ENCODE measurements around the gene PEX14. TPM values are rescaled to one million over a fixed set of nuclear protein-coding genes. Genes with fewer than 3 reads are reported as not detected.

Gene PEX14
- total RNA-seq, 1 experiment from 2014 or later, result 27.3 TPM

DNA sequence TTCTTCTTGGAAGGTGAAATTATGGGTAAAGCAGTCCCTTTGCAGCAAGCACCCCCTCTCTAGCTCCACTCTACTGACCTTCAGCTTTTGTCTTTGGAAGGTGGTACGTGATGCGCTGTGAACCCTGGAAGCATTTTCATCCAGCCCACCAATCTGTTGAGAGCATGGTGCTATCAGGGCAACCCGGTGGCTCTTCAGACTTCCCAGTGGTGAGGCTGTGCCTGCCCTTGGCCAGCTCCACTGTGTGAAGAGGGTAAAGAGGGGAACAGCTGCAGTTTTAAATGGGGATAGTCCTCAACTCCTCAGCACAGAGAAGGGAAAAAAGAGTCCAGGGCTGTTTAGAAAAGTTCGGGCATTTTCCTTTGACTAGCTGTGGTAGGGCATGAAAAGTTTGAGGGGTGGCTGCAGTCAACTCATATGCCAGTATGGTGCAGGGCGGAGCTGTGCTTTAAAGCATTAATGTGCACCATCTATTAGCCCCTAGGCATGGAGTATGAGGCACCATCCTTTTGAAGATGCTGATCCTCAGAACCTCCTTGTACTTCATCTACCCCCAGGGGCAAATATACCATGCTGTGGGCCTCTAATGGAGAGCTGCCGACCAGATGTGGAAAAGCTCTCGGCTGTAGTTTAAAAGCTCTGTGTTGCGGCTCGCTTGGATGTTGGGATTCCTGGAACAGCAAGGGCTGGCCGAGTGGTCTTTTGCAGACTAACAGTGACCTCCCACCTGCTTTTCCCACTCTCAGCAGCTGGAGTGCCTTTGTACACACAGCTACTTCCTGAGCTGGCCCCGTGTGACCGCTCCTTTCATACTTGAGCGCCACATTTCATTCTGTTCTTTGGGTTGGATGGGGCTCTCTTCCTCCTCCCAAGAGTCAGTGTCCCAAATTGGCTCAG is 123.0 kb downstream of the PEX14 start:
- Mint-ChIP-seq H3K9me3 (no peaks in the 10 kb centered on the region), H3K4me3 (no peak overlapping the region), H3K27ac (peak overlapping the region; percentile 43; the same call in 1 of the 2 replicates), H3K27me3 (ENCODE audit: low read depth) (no peaks in the 10 kb centered on the region), H3K4me1 (peaks cover 63% of the 10 kb centered on the region), H3K36me3 (no peaks in the 10 kb centered on the region)
- ChIA-PET POLR2A (interaction anchor here (1.1 kb wide), 1 partner anchor 16 kb away, joined by 3 read pairs; no protein-coding TSS in a partner anchor), CTCF (interaction anchor here (1.0 kb wide), 1 partner anchor 32 kb away, joined by 5 read pairs; no protein-coding TSS in a partner anchor)
- ATAC-seq (no peak), DNase-seq (ENCODE audit: low spot score) (no peak)
- TF ChIP-seq, protein P1, sequence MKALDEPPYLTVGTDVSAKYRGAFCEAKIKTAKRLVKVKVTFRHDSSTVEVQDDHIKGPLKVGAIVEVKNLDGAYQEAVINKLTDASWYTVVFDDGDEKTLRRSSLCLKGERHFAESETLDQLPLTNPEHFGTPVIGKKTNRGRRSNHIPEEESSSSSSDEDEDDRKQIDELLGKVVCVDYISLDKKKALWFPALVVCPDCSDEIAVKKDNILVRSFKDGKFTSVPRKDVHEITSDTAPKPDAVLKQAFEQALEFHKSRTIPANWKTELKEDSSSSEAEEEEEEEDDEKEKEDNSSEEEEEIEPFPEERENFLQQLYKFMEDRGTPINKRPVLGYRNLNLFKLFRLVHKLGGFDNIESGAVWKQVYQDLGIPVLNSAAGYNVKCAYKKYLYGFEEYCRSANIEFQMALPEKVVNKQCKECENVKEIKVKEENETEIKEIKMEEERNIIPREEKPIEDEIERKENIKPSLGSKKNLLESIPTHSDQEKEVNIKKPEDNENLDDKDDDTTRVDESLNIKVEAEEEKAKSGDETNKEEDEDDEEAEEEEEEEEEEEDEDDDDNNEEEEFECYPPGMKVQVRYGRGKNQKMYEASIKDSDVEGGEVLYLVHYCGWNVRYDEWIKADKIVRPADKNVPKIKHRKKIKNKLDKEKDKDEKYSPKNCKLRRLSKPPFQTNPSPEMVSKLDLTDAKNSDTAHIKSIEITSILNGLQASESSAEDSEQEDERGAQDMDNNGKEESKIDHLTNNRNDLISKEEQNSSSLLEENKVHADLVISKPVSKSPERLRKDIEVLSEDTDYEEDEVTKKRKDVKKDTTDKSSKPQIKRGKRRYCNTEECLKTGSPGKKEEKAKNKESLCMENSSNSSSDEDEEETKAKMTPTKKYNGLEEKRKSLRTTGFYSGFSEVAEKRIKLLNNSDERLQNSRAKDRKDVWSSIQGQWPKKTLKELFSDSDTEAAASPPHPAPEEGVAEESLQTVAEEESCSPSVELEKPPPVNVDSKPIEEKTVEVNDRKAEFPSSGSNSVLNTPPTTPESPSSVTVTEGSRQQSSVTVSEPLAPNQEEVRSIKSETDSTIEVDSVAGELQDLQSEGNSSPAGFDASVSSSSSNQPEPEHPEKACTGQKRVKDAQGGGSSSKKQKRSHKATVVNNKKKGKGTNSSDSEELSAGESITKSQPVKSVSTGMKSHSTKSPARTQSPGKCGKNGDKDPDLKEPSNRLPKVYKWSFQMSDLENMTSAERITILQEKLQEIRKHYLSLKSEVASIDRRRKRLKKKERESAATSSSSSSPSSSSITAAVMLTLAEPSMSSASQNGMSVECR (CRISPR knock-in tag; IDR thresholded peaks at IDR 0.05; ENCODE audit: borderline replicate concordance), result no peak
- TF ChIP-seq CREM (CRISPR knock-in tag; IDR thresholded peaks at IDR 0.05), result no peak
- TF ChIP-seq EMX1 (CRISPR knock-in tag; IDR thresholded peaks at IDR 0.05), result no peak
- TF ChIP-seq, protein P2, sequence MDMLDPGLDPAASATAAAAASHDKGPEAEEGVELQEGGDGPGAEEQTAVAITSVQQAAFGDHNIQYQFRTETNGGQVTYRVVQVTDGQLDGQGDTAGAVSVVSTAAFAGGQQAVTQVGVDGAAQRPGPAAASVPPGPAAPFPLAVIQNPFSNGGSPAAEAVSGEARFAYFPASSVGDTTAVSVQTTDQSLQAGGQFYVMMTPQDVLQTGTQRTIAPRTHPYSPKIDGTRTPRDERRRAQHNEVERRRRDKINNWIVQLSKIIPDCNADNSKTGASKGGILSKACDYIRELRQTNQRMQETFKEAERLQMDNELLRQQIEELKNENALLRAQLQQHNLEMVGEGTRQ (CRISPR knock-in tag; IDR thresholded peaks at IDR 0.05), result no peak
- TF ChIP-seq, protein P3, sequence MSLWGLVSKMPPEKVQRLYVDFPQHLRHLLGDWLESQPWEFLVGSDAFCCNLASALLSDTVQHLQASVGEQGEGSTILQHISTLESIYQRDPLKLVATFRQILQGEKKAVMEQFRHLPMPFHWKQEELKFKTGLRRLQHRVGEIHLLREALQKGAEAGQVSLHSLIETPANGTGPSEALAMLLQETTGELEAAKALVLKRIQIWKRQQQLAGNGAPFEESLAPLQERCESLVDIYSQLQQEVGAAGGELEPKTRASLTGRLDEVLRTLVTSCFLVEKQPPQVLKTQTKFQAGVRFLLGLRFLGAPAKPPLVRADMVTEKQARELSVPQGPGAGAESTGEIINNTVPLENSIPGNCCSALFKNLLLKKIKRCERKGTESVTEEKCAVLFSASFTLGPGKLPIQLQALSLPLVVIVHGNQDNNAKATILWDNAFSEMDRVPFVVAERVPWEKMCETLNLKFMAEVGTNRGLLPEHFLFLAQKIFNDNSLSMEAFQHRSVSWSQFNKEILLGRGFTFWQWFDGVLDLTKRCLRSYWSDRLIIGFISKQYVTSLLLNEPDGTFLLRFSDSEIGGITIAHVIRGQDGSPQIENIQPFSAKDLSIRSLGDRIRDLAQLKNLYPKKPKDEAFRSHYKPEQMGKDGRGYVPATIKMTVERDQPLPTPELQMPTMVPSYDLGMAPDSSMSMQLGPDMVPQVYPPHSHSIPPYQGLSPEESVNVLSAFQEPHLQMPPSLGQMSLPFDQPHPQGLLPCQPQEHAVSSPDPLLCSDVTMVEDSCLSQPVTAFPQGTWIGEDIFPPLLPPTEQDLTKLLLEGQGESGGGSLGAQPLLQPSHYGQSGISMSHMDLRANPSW (CRISPR knock-in tag; conservative IDR thresholded peaks at IDR 0.05; ENCODE audit: low read depth), result no peak
- no peak for TF ChIP-seq SMAD3 (CRISPR knock-in tag; IDR thresholded peaks at IDR 0.05; ENCODE audit: borderline replicate concordance)
- TF ChIP-seq, protein P4, sequence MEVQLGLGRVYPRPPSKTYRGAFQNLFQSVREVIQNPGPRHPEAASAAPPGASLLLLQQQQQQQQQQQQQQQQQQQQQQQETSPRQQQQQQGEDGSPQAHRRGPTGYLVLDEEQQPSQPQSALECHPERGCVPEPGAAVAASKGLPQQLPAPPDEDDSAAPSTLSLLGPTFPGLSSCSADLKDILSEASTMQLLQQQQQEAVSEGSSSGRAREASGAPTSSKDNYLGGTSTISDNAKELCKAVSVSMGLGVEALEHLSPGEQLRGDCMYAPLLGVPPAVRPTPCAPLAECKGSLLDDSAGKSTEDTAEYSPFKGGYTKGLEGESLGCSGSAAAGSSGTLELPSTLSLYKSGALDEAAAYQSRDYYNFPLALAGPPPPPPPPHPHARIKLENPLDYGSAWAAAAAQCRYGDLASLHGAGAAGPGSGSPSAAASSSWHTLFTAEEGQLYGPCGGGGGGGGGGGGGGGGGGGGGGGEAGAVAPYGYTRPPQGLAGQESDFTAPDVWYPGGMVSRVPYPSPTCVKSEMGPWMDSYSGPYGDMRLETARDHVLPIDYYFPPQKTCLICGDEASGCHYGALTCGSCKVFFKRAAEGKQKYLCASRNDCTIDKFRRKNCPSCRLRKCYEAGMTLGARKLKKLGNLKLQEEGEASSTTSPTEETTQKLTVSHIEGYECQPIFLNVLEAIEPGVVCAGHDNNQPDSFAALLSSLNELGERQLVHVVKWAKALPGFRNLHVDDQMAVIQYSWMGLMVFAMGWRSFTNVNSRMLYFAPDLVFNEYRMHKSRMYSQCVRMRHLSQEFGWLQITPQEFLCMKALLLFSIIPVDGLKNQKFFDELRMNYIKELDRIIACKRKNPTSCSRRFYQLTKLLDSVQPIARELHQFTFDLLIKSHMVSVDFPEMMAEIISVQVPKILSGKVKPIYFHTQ (CRISPR knock-in tag; IDR thresholded peaks at IDR 0.05), result no peak
- TF ChIP-seq GTF2I (CRISPR knock-in tag; conservative IDR thresholded peaks at IDR 0.05), result no peak
- TF ChIP-seq, protein P5, sequence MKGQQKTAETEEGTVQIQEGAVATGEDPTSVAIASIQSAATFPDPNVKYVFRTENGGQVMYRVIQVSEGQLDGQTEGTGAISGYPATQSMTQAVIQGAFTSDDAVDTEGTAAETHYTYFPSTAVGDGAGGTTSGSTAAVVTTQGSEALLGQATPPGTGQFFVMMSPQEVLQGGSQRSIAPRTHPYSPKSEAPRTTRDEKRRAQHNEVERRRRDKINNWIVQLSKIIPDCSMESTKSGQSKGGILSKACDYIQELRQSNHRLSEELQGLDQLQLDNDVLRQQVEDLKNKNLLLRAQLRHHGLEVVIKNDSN (CRISPR knock-in tag; IDR thresholded peaks at IDR 0.05), result no peak
- TF ChIP-seq, protein P6, sequence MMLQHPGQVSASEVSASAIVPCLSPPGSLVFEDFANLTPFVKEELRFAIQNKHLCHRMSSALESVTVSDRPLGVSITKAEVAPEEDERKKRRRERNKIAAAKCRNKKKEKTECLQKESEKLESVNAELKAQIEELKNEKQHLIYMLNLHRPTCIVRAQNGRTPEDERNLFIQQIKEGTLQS (CRISPR knock-in tag; conservative IDR thresholded peaks at IDR 0.05), result no peak
- TF ChIP-seq, protein P7, sequence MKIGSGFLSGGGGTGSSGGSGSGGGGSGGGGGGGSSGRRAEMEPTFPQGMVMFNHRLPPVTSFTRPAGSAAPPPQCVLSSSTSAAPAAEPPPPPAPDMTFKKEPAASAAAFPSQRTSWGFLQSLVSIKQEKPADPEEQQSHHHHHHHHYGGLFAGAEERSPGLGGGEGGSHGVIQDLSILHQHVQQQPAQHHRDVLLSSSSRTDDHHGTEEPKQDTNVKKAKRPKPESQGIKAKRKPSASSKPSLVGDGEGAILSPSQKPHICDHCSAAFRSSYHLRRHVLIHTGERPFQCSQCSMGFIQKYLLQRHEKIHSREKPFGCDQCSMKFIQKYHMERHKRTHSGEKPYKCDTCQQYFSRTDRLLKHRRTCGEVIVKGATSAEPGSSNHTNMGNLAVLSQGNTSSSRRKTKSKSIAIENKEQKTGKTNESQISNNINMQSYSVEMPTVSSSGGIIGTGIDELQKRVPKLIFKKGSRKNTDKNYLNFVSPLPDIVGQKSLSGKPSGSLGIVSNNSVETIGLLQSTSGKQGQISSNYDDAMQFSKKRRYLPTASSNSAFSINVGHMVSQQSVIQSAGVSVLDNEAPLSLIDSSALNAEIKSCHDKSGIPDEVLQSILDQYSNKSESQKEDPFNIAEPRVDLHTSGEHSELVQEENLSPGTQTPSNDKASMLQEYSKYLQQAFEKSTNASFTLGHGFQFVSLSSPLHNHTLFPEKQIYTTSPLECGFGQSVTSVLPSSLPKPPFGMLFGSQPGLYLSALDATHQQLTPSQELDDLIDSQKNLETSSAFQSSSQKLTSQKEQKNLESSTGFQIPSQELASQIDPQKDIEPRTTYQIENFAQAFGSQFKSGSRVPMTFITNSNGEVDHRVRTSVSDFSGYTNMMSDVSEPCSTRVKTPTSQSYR (CRISPR knock-in tag; IDR thresholded peaks at IDR 0.05), result no peak
- TF ChIP-seq OVOL2 (CRISPR knock-in tag; IDR thresholded peaks at IDR 0.05; ENCODE audit: borderline replicate concordance), result no peak
- TF ChIP-seq, protein P8, sequence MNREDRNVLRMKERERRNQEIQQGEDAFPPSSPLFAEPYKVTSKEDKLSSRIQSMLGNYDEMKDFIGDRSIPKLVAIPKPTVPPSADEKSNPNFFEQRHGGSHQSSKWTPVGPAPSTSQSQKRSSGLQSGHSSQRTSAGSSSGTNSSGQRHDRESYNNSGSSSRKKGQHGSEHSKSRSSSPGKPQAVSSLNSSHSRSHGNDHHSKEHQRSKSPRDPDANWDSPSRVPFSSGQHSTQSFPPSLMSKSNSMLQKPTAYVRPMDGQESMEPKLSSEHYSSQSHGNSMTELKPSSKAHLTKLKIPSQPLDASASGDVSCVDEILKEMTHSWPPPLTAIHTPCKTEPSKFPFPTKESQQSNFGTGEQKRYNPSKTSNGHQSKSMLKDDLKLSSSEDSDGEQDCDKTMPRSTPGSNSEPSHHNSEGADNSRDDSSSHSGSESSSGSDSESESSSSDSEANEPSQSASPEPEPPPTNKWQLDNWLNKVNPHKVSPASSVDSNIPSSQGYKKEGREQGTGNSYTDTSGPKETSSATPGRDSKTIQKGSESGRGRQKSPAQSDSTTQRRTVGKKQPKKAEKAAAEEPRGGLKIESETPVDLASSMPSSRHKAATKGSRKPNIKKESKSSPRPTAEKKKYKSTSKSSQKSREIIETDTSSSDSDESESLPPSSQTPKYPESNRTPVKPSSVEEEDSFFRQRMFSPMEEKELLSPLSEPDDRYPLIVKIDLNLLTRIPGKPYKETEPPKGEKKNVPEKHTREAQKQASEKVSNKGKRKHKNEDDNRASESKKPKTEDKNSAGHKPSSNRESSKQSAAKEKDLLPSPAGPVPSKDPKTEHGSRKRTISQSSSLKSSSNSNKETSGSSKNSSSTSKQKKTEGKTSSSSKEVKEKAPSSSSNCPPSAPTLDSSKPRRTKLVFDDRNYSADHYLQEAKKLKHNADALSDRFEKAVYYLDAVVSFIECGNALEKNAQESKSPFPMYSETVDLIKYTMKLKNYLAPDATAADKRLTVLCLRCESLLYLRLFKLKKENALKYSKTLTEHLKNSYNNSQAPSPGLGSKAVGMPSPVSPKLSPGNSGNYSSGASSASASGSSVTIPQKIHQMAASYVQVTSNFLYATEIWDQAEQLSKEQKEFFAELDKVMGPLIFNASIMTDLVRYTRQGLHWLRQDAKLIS (CRISPR knock-in tag; IDR thresholded peaks at IDR 0.05; ENCODE audit: borderline replicate concordance), result no peak
- no peak for TF ChIP-seq SOX15 (CRISPR knock-in tag; IDR thresholded peaks at IDR 0.05)

All from WTC11 (cell line).